Skeletal muscle satellite cell (primary cell): Measurements from ENCODE around the gene TNS2.

Source experiments
- H3K27me3 ChIP-seq: 2 replicates; pipeline ENCODE4 v1.7.0; 2013; ENCODE audit warnings: low read length; ENCODE audit not compliant: control insufficient read depth, insufficient read depth
- H3K36me3 ChIP-seq: 2 replicates; pipeline ENCODE4 v1.7.0; 2013; ENCODE audit warnings: mild to moderate bottlenecking, control low read depth, low read length; ENCODE audit not compliant: insufficient read depth
- H3K4me1 ChIP-seq: 2 replicates; pipeline ENCODE4 v1.7.0; 2013; ENCODE audit warnings: low read length; ENCODE audit not compliant: control insufficient read depth, insufficient read depth
- H3K4me2 ChIP-seq: 2 replicates; pipeline ENCODE4 v1.7.0; 2013; ENCODE audit warnings: mild to moderate bottlenecking, low read length
- H3K4me3 ChIP-seq: 2 replicates; pipeline ENCODE4 v1.7.0; 2013; ENCODE audit warnings: low read length
- H3K9ac ChIP-seq: 2 replicates; pipeline ENCODE4 v1.7.0; 2013; ENCODE audit warnings: mild to moderate bottlenecking, low read depth, low read length, moderate library complexity
- H3K9me3 ChIP-seq: replicated peaks from 2 replicates; pipeline ENCODE4 v1.7.0; 2013; ENCODE audit warnings: mild to moderate bottlenecking, control low read depth, low read length

TNS2 gene

GRCh38 chr12:53044896-53045695 lies 4.8 kb upstream of the TNS2 start:
- H3K4me2 ChIP-seq, result peak overlapping the region; percentile 99
- H3K36me3 ChIP-seq, result peaks cover 13% of the 10 kb centered on the region
- H3K4me1 ChIP-seq, result peaks cover 41% of the 10 kb centered on the region
- H3K4me3 ChIP-seq, result peak overlapping the region; percentile 11
- H3K27me3 ChIP-seq, result no peaks in the 10 kb centered on the region
- no peaks in the 10 kb centered on the region for H3K9me3 ChIP-seq
- no peak overlapping the region for H3K9ac ChIP-seq

- Histone ChIP-seq H3K36me3 (peaks cover 10% of the 10 kb centered on the region), H3K4me3 (peak overlapping the region; percentile 95), H3K27me3 (no peaks in the 10 kb centered on the region), H3K9me3 (no peaks in the 10 kb centered on the region), H3K4me1 (peaks cover 46% of the 10 kb centered on the region), H3K9ac (peak overlapping the region; percentile 96), H3K4me2 (peak overlapping the region; percentile 99)
These were observed 4.2 kb upstream of the TNS2 start for GRCh38 chr12:53045696-53046045.

GRCh38 chr12:53046655-53047220 lies 3.1 kb upstream of the TNS2 start:
- Histone ChIP-seq H3K36me3 (peaks cover 11% of the 10 kb centered on the region), H3K4me1 (peaks cover 57% of the 10 kb centered on the region), H3K4me3 (peak overlapping the region; percentile 95), H3K27me3 (no peaks in the 10 kb centered on the region), H3K9me3 (no peaks in the 10 kb centered on the region), H3K4me2 (peak overlapping the region; percentile 99), H3K9ac (peak overlapping the region; percentile 96)

GRCh38 chr12:53047221-53048032 lies 2.4 kb upstream of the TNS2 start:
- Histone ChIP-seq H3K4me1 (peaks cover 64% of the 10 kb centered on the region), H3K36me3 (peaks cover 11% of the 10 kb centered on the region), H3K9ac (peak overlapping the region; percentile 85), H3K4me2 (peak overlapping the region; percentile 99), H3K27me3 (no peaks in the 10 kb centered on the region), H3K4me3 (peak overlapping the region; percentile 95), H3K9me3 (no peaks in the 10 kb centered on the region)

- Histone ChIP-seq H3K4me2 (peak overlapping the region; percentile 98), H3K27me3 (no peaks in the 10 kb centered on the region), H3K9ac (peak overlapping the region; percentile 85), H3K9me3 (no peaks in the 10 kb centered on the region), H3K4me1 (peaks cover 70% of the 10 kb centered on the region), H3K36me3 (peaks cover 6% of the 10 kb centered on the region), H3K4me3 (peak overlapping the region; percentile 88)
These were observed 1.7 kb upstream of the TNS2 start for GRCh38 chr12:53048033-53048779.

GRCh38 chr12:53048780-53049401 lies 974 bp upstream of the TNS2 start:
- H3K36me3 ChIP-seq, result peaks cover 13% of the 10 kb centered on the region
- peak overlapping the region; percentile 88 for H3K4me3 ChIP-seq
- H3K9ac ChIP-seq, result peak overlapping the region; percentile 85
- peak overlapping the region; percentile 98 for H3K4me2 ChIP-seq
- no peaks in the 10 kb centered on the region for H3K9me3 ChIP-seq
- peaks cover 76% of the 10 kb centered on the region for H3K4me1 ChIP-seq
- no peaks in the 10 kb centered on the region for H3K27me3 ChIP-seq

GRCh38 chr12:53050426-53051057 lies 677 bp downstream of the TNS2 start:
- H3K4me3 ChIP-seq, result peak overlapping the region; percentile 88
- H3K9ac ChIP-seq, result peak overlapping the region; percentile 85
- H3K9me3 ChIP-seq, result no peaks in the 10 kb centered on the region
- H3K36me3 ChIP-seq, result peaks cover 24% of the 10 kb centered on the region
- H3K4me1 ChIP-seq, result peaks cover 84% of the 10 kb centered on the region
- no peaks in the 10 kb centered on the region for H3K27me3 ChIP-seq
- H3K4me2 ChIP-seq, result peak overlapping the region; percentile 98

GRCh38 chr12:53051058-53051880 lies 1.4 kb downstream of the TNS2 start:
- Histone ChIP-seq H3K9ac (peak overlapping the region; percentile 85), H3K4me1 (peaks cover 81% of the 10 kb centered on the region), H3K27me3 (no peaks in the 10 kb centered on the region), H3K9me3 (no peaks in the 10 kb centered on the region), H3K36me3 (peaks cover 27% of the 10 kb centered on the region), H3K4me3 (peak overlapping the region; percentile 88), H3K4me2 (peak overlapping the region; percentile 98)

- Histone ChIP-seq H3K27me3 (no peaks in the 10 kb centered on the region), H3K4me1 (peaks cover 76% of the 10 kb centered on the region), H3K4me3 (peak overlapping the region; percentile 88), H3K36me3 (peaks cover 32% of the 10 kb centered on the region), H3K4me2 (peak overlapping the region; percentile 98), H3K9me3 (no peaks in the 10 kb centered on the region), H3K9ac (peak overlapping the region; percentile 85)
These were observed 2.1 kb downstream of the TNS2 start for GRCh38 chr12:53051881-53052412.
